ES-I3 (cell line): ENCODE data around the gene ZC3H10.

ENCODE experiments used
- H3K36me3 ChIP-seq: 2 replicates; pipeline ENCODE4 v1.6.1; 2013; ENCODE audit warnings: mild to moderate bottlenecking, low read length, control low read depth, moderate library complexity; ENCODE audit not compliant: insufficient read depth
- H3K4me1 ChIP-seq: 2 replicates; pipeline ENCODE4 v1.6.1; 2013; ENCODE audit warnings: mild to moderate bottlenecking, control low read depth, low read length; ENCODE audit not compliant: insufficient read depth
- H3K9ac ChIP-seq: 2 replicates; pipeline ENCODE4 v1.6.1; 2013; ENCODE audit warnings: low read depth, mild to moderate bottlenecking, low read length, moderate library complexity
- H3K9me3 ChIP-seq: 2 replicates; pipeline ENCODE4 v1.6.1; 2013; ENCODE audit warnings: mild to moderate bottlenecking, low read length, moderate library complexity; ENCODE audit not compliant: control insufficient read depth, insufficient read depth

Gene ZC3H10

DNA sequence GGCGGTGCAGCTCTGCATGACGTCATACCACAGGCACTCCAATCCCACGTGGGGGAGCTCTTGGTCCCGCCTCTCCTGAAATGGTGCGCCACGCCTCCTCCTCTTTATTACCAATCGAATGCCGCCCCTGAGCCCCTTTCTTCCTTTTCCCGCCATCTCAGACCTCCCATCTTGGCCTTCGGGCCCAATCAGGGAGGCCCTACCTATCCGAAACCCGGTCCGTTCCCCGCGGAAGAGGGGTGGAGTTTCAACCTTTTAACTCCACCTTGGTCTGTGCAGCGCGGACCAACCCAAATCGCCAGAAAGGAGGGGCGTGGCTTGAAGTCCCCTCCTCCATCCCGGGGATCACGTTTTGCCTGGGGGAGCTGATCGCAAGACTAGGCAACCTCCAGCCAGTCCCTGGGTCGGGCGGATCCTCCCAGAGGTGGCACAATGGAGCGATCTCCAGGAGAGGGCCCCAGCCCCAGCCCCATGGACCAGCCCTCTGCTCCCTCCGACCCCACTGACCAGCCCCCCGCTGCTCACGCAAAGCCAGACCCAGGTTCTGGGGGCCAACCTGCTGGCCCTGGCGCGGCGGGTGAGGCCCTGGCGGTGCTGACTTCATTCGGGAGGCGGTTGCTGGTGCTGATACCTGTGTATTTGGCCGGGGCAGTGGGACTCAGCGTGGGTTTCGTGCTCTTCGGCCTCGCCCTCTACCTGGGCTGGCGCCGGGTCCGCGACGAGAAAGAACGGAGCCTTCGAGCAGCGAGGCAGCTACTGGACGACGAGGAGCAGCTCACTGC, 10.0 kb downstream of the ZC3H10 start, which contains the start of gene ESYT1:
Gene ESYT1, plus strand, starts transcription at position 380 of the 782 bp plus-strand sequence. Its CDS starts 53 bp downstream, at position 433.
- H3K36me3 ChIP-seq, result peaks cover 16% of the 10 kb centered on the region
- no peaks in the 10 kb centered on the region for H3K9me3 ChIP-seq
- peaks cover 9% of the 10 kb centered on the region for H3K4me1 ChIP-seq
- peak within 1 kb of the TSS; percentile 76 for H3K9ac ChIP-seq

DNA sequence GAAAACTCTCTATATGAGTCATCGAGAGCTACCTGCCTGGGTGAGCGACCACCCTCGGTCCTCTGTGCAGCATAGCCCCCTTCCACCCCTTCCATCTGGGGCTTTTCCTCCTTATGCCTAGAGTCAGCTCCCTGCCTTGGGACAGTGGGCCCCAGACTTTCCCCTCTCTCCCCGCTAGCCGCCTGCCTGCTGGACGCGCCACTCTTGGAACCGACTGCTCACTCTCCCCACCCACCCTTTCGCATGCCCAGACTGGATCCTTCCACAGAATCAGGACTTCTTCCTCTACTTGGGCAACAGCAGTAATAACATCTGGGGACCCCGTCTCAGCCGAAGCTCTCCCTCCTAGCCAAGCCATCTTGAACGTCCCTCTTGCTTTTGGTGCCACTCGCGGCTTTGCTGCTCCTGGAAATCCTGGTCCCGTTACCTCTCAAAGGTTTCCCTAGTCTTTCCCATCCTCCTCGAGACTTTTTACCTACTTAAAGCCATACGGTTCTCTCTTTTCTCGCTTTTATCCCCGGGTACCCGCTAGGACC, 10.7 kb downstream of the ZC3H10 start:
- no peaks in the 10 kb centered on the region for H3K9me3 ChIP-seq
- H3K9ac ChIP-seq, result peak overlapping the region; percentile 76
- peaks cover 21% of the 10 kb centered on the region for H3K36me3 ChIP-seq
- peaks cover 9% of the 10 kb centered on the region for H3K4me1 ChIP-seq

DNA sequence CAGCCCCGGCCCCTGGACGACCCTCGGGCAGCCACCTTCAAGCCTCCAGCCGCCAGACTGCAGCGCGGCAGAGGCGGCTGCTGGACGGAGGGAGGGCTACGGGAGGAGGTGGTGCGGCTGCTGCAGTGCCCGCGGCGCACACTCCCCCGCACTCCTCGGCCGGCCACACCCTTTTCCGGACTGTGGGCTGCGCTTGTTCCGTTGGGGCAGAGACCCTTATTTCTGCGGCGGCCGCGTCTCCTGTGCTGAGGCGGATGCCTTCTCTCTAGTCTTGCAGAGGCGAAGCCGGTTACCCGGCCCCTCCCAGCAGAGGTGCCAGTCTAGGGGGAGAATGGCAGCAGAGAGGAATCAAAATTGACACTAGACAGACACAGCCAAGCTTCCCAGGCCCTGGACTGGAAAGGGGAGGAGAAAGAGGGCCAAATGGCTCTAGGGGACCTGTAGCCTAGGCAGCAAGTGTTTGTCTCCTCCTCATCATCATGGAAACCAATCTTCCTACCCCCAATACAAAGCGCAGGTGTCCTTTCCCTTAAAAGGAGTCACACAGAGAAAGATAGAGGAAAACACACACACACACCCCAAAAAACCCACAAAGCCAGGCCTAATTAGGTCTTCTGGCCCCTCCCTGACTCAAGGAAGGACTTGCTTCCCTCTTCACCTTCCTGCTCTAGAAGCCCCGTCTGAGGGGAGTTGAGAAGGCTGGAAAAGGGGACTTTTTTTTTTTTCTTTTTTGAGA, 11.3 kb downstream of the ZC3H10 start:
- H3K36me3 ChIP-seq, result peaks cover 27% of the 10 kb centered on the region
- peak overlapping the region; percentile 76 for H3K9ac ChIP-seq
- H3K9me3 ChIP-seq, result no peaks in the 10 kb centered on the region

DNA sequence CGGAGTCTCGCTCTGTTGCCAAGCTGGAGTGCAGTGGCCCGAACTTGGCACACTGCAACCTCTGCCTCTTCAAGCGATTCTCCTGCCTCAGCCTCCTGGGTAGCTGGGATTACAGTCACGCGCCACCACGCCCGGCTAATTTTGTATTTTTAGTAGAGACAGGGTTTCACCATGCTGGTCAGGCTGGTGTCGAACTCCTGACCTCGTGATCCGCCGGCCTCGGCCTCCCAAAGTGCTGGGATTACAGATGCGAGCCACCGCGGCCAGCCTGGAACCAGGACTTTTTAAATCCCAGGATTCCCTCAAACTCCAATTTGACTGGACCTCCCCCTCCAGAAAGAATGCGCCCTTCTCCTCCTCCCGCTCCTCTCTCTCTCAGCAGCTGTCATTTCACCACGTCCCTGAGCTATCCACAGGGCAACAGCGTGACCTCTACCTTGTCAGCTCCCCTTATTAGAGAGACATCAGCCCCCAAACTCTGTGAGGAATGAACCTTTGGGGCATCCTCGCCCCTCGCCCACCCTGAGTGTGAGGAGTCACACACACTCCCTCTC, 12.0 kb downstream of the ZC3H10 start:
- Histone ChIP-seq H3K9ac (peak overlapping the region; percentile 76), H3K36me3 (peaks cover 27% of the 10 kb centered on the region), H3K4me1 (peaks cover 9% of the 10 kb centered on the region), H3K9me3 (no peaks in the 10 kb centered on the region)

More for the DNA sequence above, 11.3 kb downstream of the ZC3H10 start:
- peaks cover 9% of the 10 kb centered on the region for H3K4me1 ChIP-seq

DNA sequence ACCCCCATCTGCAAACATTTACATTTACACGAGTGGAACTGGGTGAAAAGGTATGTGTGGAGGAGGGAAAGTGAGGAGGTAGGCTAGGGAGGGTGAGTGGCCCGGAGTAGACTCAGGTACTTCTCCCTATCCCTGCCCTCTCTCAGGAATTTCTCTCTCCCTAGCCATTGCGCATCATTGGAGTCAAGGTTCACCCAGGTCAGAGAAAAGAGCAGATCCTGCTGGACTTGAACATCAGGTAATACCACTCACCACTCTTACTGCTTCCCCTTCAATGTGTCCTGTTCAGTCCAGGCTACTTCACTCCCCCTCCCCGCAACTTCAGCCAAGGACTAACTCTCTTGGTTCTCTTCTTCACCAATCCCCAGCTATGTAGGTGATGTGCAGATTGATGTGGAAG, 12.8 kb downstream of the ZC3H10 start:
- H3K9ac ChIP-seq, result no peak overlapping the region
- peaks cover 27% of the 10 kb centered on the region for H3K36me3 ChIP-seq
- H3K4me1 ChIP-seq, result peaks cover 9% of the 10 kb centered on the region
- H3K9me3 ChIP-seq, result no peaks in the 10 kb centered on the region

DNA sequence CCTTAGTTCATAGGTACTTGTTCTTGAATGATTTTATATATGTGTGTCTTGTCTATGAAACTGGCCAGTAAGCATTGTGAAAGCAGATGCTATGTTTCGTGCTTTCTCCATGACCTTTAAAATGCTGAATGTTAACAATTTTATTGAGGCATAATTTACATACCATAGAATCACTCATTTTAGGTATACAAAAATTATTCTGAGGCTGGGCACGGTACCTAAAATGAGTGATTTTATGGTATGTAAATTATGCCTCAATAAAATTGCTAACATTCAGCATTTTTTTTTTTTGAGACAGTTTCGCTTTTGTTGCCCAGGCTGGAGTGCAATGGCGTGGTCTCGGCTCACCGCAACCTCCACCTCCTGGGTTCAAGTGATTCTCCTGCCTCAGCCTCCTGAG, 16.8 kb downstream of the ZC3H10 start:
- H3K36me3 ChIP-seq, result peaks cover 51% of the 10 kb centered on the region
- no peaks in the 10 kb centered on the region for H3K9me3 ChIP-seq
- H3K4me1 ChIP-seq, result no peaks in the 10 kb centered on the region
- H3K9ac ChIP-seq, result no peak overlapping the region

DNA sequence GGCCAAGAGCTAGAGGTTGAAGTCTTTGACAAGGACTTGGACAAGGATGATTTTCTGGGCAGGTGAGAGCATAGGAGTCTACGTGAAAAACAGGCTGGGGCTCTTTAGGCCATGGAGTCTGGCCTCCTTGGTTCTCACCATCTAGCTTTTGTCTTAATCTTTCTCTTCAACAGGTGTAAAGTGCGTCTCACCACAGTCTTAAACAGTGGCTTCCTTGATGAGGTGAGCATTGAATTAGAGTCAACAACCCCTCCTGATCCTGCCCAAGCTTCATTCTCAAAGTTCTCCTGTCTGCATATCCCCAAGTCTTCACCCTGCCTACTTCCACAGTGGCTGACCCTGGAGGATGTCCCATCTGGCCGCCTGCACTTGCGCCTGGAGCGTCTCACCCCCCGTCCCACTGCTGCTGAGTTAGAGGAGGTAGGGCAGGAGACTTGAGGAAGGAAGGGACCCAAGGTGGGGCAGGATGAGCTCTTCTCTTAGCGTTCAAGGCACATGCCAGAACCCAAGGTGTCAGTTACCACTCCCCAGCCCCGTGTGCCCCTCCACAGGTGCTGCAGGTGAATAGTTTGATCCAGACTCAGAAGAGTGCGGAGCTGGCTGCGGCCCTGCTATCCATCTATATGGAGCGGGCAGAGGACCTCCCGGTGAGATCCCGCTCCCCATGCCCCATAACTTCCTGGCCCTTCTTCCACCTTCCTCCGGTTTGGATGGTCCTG, 19.9 kb downstream of the ZC3H10 start:
- Histone ChIP-seq H3K4me1 (no peaks in the 10 kb centered on the region), H3K9ac (no peak overlapping the region), H3K9me3 (no peaks in the 10 kb centered on the region), H3K36me3 (peaks cover 41% of the 10 kb centered on the region)

DNA sequence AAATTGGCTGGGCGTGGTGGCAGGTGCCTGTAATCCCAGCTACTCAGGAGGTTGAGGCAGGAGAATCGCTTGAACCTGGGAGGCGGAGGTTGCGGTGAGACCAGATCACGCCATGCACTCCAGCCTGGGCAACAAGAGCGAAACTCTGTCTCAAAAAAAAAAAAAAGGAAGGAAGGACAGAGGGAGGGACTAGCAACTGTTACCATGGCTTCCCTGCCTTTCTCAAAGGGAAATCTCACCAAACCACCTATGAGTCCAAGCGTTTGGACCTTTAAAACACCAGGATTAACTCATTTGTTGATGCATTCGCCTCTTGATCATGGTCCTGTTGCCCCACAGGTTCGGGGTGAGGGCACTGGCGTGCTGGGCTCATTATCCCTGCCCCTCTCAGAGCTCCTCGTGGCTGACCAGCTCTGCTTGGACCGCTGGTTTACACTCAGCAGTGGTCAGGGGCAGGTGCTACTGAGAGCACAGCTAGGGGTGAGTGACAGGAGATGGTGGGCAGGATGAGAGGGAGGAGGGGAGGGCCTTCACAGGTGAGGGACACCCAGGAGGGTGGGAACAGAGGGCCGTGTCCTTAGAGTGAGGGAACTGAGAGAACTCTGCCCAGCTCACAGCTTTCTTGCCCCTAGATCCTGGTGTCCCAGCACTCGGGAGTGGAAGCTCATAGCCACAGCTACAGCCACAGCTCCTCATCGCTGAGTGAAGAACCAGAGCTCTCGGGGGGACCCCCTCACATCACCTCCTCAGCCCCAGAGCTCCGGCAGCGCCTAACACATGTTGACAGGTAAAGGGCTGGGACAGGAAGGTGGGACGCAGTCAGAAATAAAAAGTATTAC, 24.1 kb downstream of the ZC3H10 start:
- Histone ChIP-seq H3K9ac (no peak overlapping the region), H3K36me3 (peaks cover 40% of the 10 kb centered on the region), H3K9me3 (no peaks in the 10 kb centered on the region), H3K4me1 (no peaks in the 10 kb centered on the region)

DNA sequence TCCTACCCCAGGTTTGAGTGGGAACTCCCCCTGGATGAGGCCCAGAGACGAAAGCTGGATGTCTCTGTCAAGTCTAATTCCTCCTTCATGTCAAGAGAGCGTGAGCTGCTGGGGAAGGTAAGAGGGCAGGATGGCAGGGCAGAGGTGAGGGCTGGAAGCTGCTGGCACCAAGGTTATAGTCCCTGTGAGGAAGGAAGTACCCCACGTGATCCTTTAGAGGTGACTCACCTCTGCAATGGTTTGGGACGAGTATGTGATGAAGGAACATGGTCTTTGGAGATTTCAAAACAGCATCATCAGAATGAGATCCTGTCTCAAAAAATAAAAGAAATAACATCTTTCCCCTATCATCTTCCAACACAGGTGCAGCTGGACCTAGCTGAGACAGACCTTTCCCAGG, 25.2 kb downstream of the ZC3H10 start:
- H3K9me3 ChIP-seq, result no peaks in the 10 kb centered on the region

DNA sequence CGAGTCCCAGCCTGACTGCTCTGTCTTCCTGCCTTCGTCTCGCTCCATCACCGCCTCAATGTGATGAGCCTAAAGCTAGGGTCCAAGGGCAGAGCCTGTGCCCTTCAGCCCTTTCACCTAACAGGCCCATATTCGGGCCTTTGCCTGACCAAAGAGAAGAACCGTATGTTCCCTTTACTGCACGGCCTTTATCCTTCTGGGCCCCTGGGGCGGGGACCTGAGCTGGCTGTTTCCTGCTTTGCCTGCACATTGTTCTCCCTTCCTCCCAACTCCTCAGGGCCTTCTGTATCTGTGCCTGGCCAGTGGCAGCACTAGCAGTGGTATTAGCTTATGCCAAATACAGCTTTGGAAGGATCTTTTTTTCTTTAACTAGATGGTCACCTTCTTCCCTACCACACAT, 25.8 kb downstream of the ZC3H10 start:
- Histone ChIP-seq H3K36me3 (peaks cover 28% of the 10 kb centered on the region), H3K9me3 (no peaks in the 10 kb centered on the region), H3K4me1 (no peaks in the 10 kb centered on the region), H3K9ac (no peak overlapping the region)

More for the DNA sequence above, 25.2 kb downstream of the ZC3H10 start:
- Histone ChIP-seq H3K36me3 (peaks cover 33% of the 10 kb centered on the region), H3K9ac (no peak overlapping the region), H3K4me1 (no peaks in the 10 kb centered on the region)

DNA sequence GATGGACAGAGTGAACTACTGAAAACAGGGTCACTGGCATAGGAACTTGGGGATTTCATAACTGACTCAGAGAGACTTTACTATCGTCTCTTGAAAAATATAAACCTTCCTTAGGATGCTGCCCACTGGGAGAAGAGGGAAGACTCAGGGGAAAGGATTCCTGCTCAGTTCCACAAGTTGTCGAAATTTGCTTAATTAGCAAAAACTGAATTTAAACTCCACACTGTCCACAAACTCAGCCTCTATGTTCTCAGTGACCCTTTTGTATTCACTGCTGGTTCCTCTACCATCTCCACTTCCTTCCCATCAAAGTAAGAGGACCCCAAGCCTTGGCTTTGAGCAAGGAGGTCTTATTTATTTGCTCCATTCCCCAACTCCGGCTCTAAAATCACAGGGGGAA, 27.2 kb downstream of the ZC3H10 start:
- Histone ChIP-seq H3K9ac (no peak overlapping the region), H3K9me3 (no peaks in the 10 kb centered on the region), H3K36me3 (peaks cover 17% of the 10 kb centered on the region), H3K4me1 (no peaks in the 10 kb centered on the region)

DNA sequence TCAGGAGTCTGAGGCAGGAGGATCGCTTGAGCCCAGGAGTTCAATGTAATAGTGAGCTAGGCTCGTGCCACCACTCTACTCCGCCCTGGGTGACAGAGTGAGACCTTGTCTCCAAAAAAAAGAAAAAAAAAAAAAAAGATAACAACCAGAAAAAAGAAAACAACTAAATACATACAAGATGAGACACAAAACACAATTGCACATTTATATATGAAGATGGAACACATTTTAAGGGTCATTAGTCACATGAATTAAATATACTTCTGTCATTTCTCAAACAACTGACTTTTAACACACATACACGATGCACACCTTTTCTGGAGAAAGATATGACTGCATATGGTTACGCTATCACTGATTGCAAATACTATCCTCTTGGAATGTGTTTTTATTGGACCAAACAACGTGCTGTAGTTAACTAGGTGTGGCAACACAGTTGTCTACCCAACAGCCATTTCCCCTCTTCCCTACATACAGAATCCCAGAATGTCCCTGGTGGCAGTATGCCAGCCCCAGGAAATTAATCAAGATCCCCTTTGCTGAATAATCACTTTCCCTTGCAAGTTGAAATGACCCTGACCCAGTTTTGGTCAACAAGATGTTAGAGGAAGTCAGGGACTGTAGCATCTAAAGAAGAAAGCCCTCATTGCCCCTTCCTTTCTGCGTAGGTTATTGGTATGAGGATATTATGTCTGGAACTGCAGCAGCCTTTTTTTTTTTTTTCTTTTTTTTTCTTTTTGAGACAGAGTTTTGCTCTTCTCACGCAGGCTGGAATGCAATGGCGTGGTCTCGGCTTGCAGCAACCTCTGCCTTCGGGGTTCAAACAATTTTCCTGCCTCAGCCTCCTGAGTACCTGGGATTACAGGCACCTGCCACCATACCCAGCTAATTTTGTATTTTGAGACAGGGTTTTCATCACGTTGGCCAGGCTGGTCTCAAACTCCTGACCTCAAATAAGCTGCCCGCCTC, 28.7 kb downstream of the ZC3H10 start:
- H3K36me3 ChIP-seq, result peaks cover 12% of the 10 kb centered on the region
- H3K9me3 ChIP-seq, result no peaks in the 10 kb centered on the region
- H3K9ac ChIP-seq, result no peak overlapping the region
- no peaks in the 10 kb centered on the region for H3K4me1 ChIP-seq
